ENCODE measurements around the gene STXBP1. TPM values are rescaled to one million over a fixed set of nuclear protein-coding genes. Genes with fewer than 3 reads are reported as not detected.
A peak's percentile ranks its signal among the peaks of the same experiment; 100 is the strongest.

STXBP1 gene
- total RNA-seq, 1 experiment from 2014 or later, result 8.0 TPM

GRCh38 chr9:127734747-127735529, 122.9 kb downstream of the STXBP1 start, which contains the start of gene TOR2A:
TOR2A (minus strand) TSS chr9:127735294; CDS start chr9:127735270, 24 bp downstream.
- peak; percentile 98 for DNase-seq (ENCODE audit: low spot score)

GRCh38 chr9:127735530-127736185, 123.6 kb downstream of the STXBP1 start:
- no peak for DNase-seq (ENCODE audit: low spot score)

GRCh38 chr9:127738666-127739065, 126.6 kb downstream of the STXBP1 start:
- DNase-seq (ENCODE audit: low spot score), result no peak

GRCh38 chr9:127739614-127740330, 127.7 kb downstream of the STXBP1 start:
- no peak for DNase-seq (ENCODE audit: low spot score)

GRCh38 chr9:127741831-127742434, 129.9 kb downstream of the STXBP1 start:
- DNase-seq (ENCODE audit: low spot score), result no peak

Other genes with a start within 250 kb of the STXBP1 start
- gene SLC2A8, start 215.1 kb upstream of the STXBP1 start, total RNA-seq (2014; rRNA removed; shearing (Covaris generic)), result 36.2 and 37.5 TPM in 2 replicates
- gene ZNF79, start 187.9 kb upstream of the STXBP1 start, total RNA-seq (2014; rRNA removed; shearing (Covaris generic)), result 5.6 and 9.3 TPM in 2 replicates
- gene RPL12, start 160.9 kb upstream of the STXBP1 start, total RNA-seq (2014; rRNA removed; shearing (Covaris generic)), result 1,249 and 1,284 TPM in 2 replicates
- 14.9 and 20.6 TPM in 2 replicates for gene LRSAM1, start 160.8 kb upstream of the STXBP1 start, total RNA-seq (2014; rRNA removed; shearing (Covaris generic))
- 0.26 and 0.28 TPM in 2 replicates for gene CFAP157, start 94.7 kb downstream of the STXBP1 start, total RNA-seq (2014; rRNA removed; shearing (Covaris generic))
- gene PTRH1, start 103.4 kb downstream of the STXBP1 start, total RNA-seq (2014; rRNA removed; shearing (Covaris generic)), result 45.5 and 49.6 TPM in 2 replicates
- gene TTC16, start 103.8 kb downstream of the STXBP1 start, total RNA-seq (2014; rRNA removed; shearing (Covaris generic)), result not detected in 2 replicates
- gene TOR2A, start 123.0 kb downstream of the STXBP1 start, total RNA-seq (2014; rRNA removed; shearing (Covaris generic)), result 14.3 and 18.9 TPM in 2 replicates
- not detected in 2 replicates for gene SH2D3C, start 166.4 kb downstream of the STXBP1 start, total RNA-seq (2014; rRNA removed; shearing (Covaris generic))
- 42.6 and 45.4 TPM in 2 replicates for gene CDK9, start 173.8 kb downstream of the STXBP1 start, total RNA-seq (2014; rRNA removed; shearing (Covaris generic))
- 180 and 200 TPM in 2 replicates for gene FPGS, start 190.6 kb downstream of the STXBP1 start, total RNA-seq (2014; rRNA removed; shearing (Covaris generic))
- 6.1 and 6.4 TPM in 2 replicates for gene ENG, start 242.4 kb downstream of the STXBP1 start, total RNA-seq (2014; rRNA removed; shearing (Covaris generic))

Measured in HT-29 (cell line).